IPS-NIHi7 (cell line): ENCODE measurements around the gene RBM33.

Source experiments
- DNase-seq: peaks from one replicate; pipeline ENCODE4 v3.0.0; 2012; ENCODE audit warnings: mixed read lengths; ENCODE audit errors: extremely low spot score

RBM33 gene

GRCh38 chr7:155624412-155624811 lies 20.0 kb upstream of the RBM33 start:
- no peak for DNase-seq

- DNase-seq, result no peak
Measured at GRCh38 chr7:155625557-155625956, 18.9 kb upstream of the RBM33 start.

GRCh38 chr7:155629171-155629570 lies 15.3 kb upstream of the RBM33 start:
- no peak for DNase-seq

GRCh38 chr7:155631155-155631554 lies 13.3 kb upstream of the RBM33 start:
- no peak for DNase-seq

GRCh38 chr7:155635817-155636216 lies 8.6 kb upstream of the RBM33 start:
- DNase-seq, result no peak

GRCh38 chr7:155637155-155637554 lies 7.3 kb upstream of the RBM33 start:
- no peak for DNase-seq

GRCh38 chr7:155638366-155638765 lies 6.1 kb upstream of the RBM33 start:
- DNase-seq, result no peak

- no peak for DNase-seq
Measured at GRCh38 chr7:155639958-155640520, 4.4 kb upstream of the RBM33 start.

GRCh38 chr7:155640629-155641028 lies 3.8 kb upstream of the RBM33 start:
- no peak for DNase-seq

GRCh38 chr7:155643804-155644177 lies 670 bp upstream of the RBM33 start:
- DNase-seq, result no peak

GRCh38 chr7:155644971-155645509 lies 579 bp downstream of the RBM33 start:
- DNase-seq, result peak; percentile 31

- DNase-seq, result no peak
Measured at GRCh38 chr7:155645662-155646061, 1.2 kb downstream of the RBM33 start.

GRCh38 chr7:155646669-155647068 lies 2.2 kb downstream of the RBM33 start:
- DNase-seq, result no peak

- DNase-seq, result no peak
Measured at GRCh38 chr7:155647302-155647701, 2.8 kb downstream of the RBM33 start.

- DNase-seq, result no peak
Measured at GRCh38 chr7:155647734-155648133, 3.3 kb downstream of the RBM33 start.

GRCh38 chr7:155648752-155649339 lies 4.4 kb downstream of the RBM33 start:
- DNase-seq, result no peak

GRCh38 chr7:155649588-155649987 lies 5.1 kb downstream of the RBM33 start:
- no peak for DNase-seq

- DNase-seq, result no peak
Measured at GRCh38 chr7:155652156-155653114, 8.0 kb downstream of the RBM33 start.

- DNase-seq, result no peak
Measured at GRCh38 chr7:155653803-155654202, 9.3 kb downstream of the RBM33 start.

GRCh38 chr7:155656891-155657290 lies 12.4 kb downstream of the RBM33 start:
- DNase-seq, result no peak

- no peak for DNase-seq
Measured at GRCh38 chr7:155660059-155660757, 15.7 kb downstream of the RBM33 start.

- no peak for DNase-seq
Measured at GRCh38 chr7:155660758-155661093, 16.3 kb downstream of the RBM33 start.
